HL-60 (cell line): ENCODE results near the gene PGRMC2.

Experiments used
- CTCF ChIP-seq: IDR thresholded peaks from one replicate; pipeline ENCODE4 v1.5.1; 2011; ENCODE audit warnings: low read length, control low read depth, inconsistent platforms; ENCODE audit not compliant: insufficient read depth
- POLR2AphosphoS5 ChIP-seq: IDR thresholded peaks from 2 replicates; pipeline ENCODE4 v1.6.1; 2012; ENCODE audit warnings: low read depth
- REST ChIP-seq: IDR thresholded peaks from 2 replicates; pipeline ENCODE4 v1.6.1; 2012; ENCODE audit warnings: low read depth; ENCODE audit not compliant: insufficient replicate concordance

- no peak for TF ChIP-seq CTCF
- no peak for TF ChIP-seq POLR2AphosphoS5
- no peak for TF ChIP-seq REST
Measured at GRCh38 chr4:128332081-128332480, 44.5 kb upstream of the PGRMC2 start.
